Natural killer cell (primary cell): ENCODE results near the gene SLC39A13. TPM values are rescaled to one million over a fixed set of nuclear protein-coding genes. Genes with fewer than 3 reads are reported as not detected.
A peak's percentile ranks its signal among the peaks of the same experiment; 100 is the strongest.

ENCODE experiments used
- ATAC-seq, 3 donors: fragments of 150-1000 bp in 2 of 3; fragments of 200-7000 bp in 1 of 3; cut with Tn5 transposase; 1 replicate in 1 of 3; 2 replicates in 2 of 3; pipeline ENCODE4 v1.10.0; 2021; ENCODE audit warnings: mild to moderate bottlenecking in 2 of 3, moderate library complexity in 2 of 3
- DNase-seq, 2 donors: peaks; one replicate each; pipeline versions ENCODE4 v3.0.0 to v3.0.0-alpha.2; 2013 to 2021; ENCODE audit warnings: mixed read lengths in 1 of 2
- H3K27ac ChIP-seq: one replicate; pipeline ENCODE4 v1.5.1; 2013; ENCODE audit warnings: mild to moderate bottlenecking, low read length
- H3K27me3 ChIP-seq: one replicate; pipeline ENCODE4 v1.6.1; 2013; ENCODE audit warnings: low read length; ENCODE audit not compliant: control insufficient read depth, insufficient read depth
- H3K36me3 ChIP-seq: one replicate; pipeline ENCODE4 v1.6.1; 2013; ENCODE audit warnings: low read length; ENCODE audit not compliant: control insufficient read depth, insufficient read depth
- H3K4me1 ChIP-seq: one replicate; pipeline ENCODE4 v1.6.1; 2013; ENCODE audit warnings: low read length; ENCODE audit not compliant: control insufficient read depth, insufficient read depth
- H3K4me3 ChIP-seq: one replicate; pipeline ENCODE4 v1.5.1; 2013; ENCODE audit warnings: low read length
- H3K9me3 ChIP-seq: one replicate; pipeline ENCODE4 v1.6.1; 2013; ENCODE audit warnings: low read length; ENCODE audit not compliant: control insufficient read depth, insufficient read depth
- H3K27ac Mint-ChIP-seq, 2 donors: one replicate each; pipeline ENCODE4 v1.8.0; 2022; ENCODE audit warnings: mild to moderate bottlenecking in 2 of 2, mixed read lengths in 2 of 2, moderate library complexity in 1 of 2
- H3K27me3 Mint-ChIP-seq, 2 donors: one replicate each; pipeline ENCODE4 v1.8.0; 2022; ENCODE audit warnings: low read depth in 2 of 2, mixed read lengths in 2 of 2
- H3K36me3 Mint-ChIP-seq: one replicate; pipeline ENCODE4 v1.8.0; 2022; ENCODE audit warnings: mixed read lengths
- H3K4me1 Mint-ChIP-seq, 2 donors: one replicate each; pipeline ENCODE4 v1.8.0; 2022; ENCODE audit warnings: mixed read lengths in 2 of 2
- H3K4me3 Mint-ChIP-seq: one replicate; pipeline ENCODE4 v1.8.0; 2022; ENCODE audit warnings: mild to moderate bottlenecking, moderate library complexity, mixed read lengths
- H3K9me3 Mint-ChIP-seq, 2 donors: one replicate each; pipeline ENCODE4 v1.8.0; 2022; ENCODE audit warnings: mixed read lengths in 2 of 2
- WGBS: methylation state at CpG from one replicate; pipeline ENCODE4 v1.1.7; 2013; ENCODE audit warnings: missing lambda C conversion rate; ENCODE audit not compliant: insufficient coverage; 5-methylcytosine and 5-hydroxymethylcytosine counted together
- intact Hi-C: fragments of 100-400 bp; cut with micrococcal nuclease; formaldehyde crosslinking; loops from one replicate; pipeline ENCODE4 v1.14.2; 2022
- total RNA-seq, 4 donors: library from RNA; stranded (reverse); fragments of 120-200 nt in 1 of 4; gene quantifications; one replicate each; pipeline versions ENCODE4 v1.2.3 to v1.2.4, GENCODE V29; 2013 to 2022
- TF ChIP-seq, protein P1 (sequence below): fragments of 200-600 bp; IDR thresholded peaks from one replicate; pipeline ENCODE4 v1.8.0; 2022; ENCODE audit warnings: antibody characterized with exemption

Gene SLC39A13
- total RNA-seq, 3 donors from 2014 or later (not counting 1 experiment from before 2014, with no cell fraction given): 29.1 to 34.7 (median 32.6) TPM

DNA sequence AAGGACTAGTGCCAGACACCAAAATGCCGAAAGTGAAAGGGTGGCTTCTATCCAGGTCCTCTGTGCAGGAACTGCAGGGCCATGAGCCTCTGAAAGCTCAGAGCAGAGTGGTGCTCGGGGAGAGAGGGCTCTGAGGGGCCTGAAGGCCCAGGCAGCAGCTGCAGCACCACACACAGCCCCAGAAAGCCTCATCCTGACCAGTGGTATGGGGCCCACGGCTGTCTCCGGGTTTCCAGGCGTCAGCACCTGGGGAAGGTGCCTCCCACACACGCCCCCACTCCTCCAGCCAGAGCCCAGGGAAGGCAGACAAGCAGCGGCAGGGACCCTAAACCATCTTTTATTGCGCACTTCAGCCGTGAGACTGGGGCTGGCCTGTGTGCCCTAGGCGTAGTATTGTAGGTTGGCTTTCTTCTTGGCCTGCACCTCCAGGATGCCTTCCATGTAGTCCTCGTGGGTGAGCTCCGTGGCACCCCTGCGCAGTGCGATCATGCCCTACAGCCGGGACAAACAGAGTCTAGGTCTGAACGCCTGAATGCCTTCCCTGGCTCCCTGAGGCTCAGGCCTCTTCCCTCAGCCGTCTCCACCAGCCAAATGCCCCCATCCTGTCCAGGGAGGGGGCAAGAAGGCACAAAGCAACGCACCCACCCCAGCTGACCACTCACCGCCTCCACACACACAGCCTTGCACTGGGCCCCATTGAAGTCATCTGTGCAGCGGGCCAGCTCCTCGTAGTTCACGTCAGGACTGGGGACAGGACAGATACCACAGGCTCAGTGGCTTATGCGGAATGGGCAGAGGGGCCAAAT, 10.3 kb downstream of the SLC39A13 start:
- no peaks in the 10 kb centered on the region for H3K36me3 Mint-ChIP-seq
- DNase-seq (no peak), ATAC-seq (no peak)
- no peak overlapping the region for H3K4me3 Mint-ChIP-seq
- WGBS: 95% methylated on average over 23 of the region's 23 CpGs
- peaks cover 0 to 19% of the 10 kb centered on the region in 2 donors for H3K4me1 Mint-ChIP-seq
- H3K27ac ChIP-seq: no peak overlapping the region
- no peaks in the 10 kb centered on the region for H3K9me3 ChIP-seq
- peak overlapping the region; percentile 36 to 74 for H3K27ac Mint-ChIP-seq
- H3K27me3 Mint-ChIP-seq: no peaks in the 10 kb centered on the region
- no peaks in the 10 kb centered on the region for H3K9me3 Mint-ChIP-seq
- H3K27me3 ChIP-seq: no peaks in the 10 kb centered on the region
- no peak overlapping the region for H3K4me3 ChIP-seq
- H3K4me1 ChIP-seq: no peaks in the 10 kb centered on the region
- intact Hi-C loops: no loop called here
- TF ChIP-seq, protein P1, sequence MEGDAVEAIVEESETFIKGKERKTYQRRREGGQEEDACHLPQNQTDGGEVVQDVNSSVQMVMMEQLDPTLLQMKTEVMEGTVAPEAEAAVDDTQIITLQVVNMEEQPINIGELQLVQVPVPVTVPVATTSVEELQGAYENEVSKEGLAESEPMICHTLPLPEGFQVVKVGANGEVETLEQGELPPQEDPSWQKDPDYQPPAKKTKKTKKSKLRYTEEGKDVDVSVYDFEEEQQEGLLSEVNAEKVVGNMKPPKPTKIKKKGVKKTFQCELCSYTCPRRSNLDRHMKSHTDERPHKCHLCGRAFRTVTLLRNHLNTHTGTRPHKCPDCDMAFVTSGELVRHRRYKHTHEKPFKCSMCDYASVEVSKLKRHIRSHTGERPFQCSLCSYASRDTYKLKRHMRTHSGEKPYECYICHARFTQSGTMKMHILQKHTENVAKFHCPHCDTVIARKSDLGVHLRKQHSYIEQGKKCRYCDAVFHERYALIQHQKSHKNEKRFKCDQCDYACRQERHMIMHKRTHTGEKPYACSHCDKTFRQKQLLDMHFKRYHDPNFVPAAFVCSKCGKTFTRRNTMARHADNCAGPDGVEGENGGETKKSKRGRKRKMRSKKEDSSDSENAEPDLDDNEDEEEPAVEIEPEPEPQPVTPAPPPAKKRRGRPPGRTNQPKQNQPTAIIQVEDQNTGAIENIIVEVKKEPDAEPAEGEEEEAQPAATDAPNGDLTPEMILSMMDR: no peak
- peaks cover 57% of the 10 kb centered on the region for H3K36me3 ChIP-seq

DNA sequence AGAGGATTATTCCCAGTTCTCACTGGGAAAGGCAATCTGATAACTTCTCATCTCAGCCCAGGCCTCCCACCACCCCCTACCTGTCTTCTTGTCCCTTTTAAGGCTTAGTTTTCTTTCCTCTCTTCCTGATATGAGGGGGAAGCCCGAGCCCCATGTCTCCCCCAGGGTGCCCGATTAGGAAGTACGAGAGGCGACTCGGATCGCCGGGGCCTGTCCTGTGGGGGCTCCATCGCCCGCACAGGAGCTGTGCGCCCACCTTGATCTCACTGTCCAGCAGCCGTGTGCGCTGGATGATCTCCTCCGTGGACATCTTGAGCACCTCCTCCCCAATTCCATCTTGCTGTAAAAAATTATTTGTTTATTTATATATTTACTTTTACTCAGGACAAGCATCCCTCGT, 17.2 kb downstream of the SLC39A13 start:
- no peaks in the 10 kb centered on the region for H3K27me3 Mint-ChIP-seq
- H3K36me3 ChIP-seq: peaks cover 31% of the 10 kb centered on the region
- H3K27ac ChIP-seq: peak overlapping the region; percentile 81
- TF ChIP-seq, protein P1: no peak
- no peaks in the 10 kb centered on the region for H3K27me3 ChIP-seq
- H3K9me3 ChIP-seq: no peaks in the 10 kb centered on the region
- ATAC-seq: no peak
- peaks cover 27 to 28% of the 10 kb centered on the region in 2 donors for H3K4me1 Mint-ChIP-seq
- intact Hi-C loops: loop anchor here (1.0 kb wide), 1 partner anchor 17 kb away; the partner anchor contains the start of gene SLC39A13
- peak overlapping the region; percentile 90 for H3K4me3 ChIP-seq
- peak overlapping the region; percentile 94 to 99 for H3K27ac Mint-ChIP-seq
- H3K9me3 Mint-ChIP-seq: no peaks in the 10 kb centered on the region
- peak in 1 of 2 donors; percentile 34 for DNase-seq
- peaks cover 14% of the 10 kb centered on the region for H3K4me1 ChIP-seq
- H3K36me3 Mint-ChIP-seq: no peaks in the 10 kb centered on the region
- H3K4me3 Mint-ChIP-seq: peak overlapping the region; percentile 100
- WGBS: 1% methylated on average over 13 of the region's 14 CpGs

DNA sequence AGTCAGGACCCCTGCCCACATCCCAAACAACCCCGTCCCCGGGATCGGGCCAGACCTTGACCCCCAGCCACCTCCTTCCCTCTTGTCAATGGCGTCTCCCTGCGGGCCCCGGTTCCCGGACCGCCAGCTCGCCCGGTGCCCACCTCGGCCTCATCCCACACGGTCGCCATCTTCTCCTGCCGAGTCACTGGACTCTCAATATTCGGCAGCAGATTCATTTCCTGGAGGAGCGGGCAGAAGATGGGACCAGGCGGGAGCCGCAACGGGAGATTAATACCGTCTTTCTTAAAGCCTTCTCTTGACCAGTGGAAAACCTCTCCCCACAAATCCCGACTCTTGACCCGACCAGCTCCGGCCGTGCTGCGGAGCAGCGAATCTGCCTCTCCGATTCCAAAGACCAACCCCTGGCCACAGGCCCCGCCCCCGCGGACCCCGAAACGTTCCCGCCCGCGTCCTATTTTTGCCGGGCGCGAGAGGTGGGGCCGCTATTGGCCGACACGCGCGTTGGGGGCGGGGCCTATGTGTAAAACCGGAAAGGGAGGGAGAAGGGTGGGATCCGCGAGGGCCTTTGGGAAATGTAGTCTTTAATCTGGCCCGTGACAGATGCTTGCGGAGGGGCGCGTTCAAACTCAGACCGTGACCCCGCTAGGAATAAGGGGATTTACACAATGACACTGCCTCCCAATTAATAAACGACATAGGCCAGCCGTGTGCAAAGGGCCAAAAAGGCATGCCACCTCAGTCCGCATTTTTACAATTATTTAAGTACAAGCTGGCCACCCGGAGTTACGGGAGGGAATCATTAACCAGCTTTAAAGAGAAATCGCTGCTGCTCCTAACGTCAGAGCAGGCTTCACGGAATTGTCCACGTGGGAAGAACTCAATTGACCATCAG, 17.9 kb downstream of the SLC39A13 start, which contains the start of gene PSMC3:
PSMC3 (minus strand) TSS at position 378 of the 895 bp plus-strand sequence; CDS start at position 218, 160 bp downstream.
- H3K4me1 Mint-ChIP-seq: peaks cover 27 to 28% of the 10 kb centered on the region in 2 donors

More for the DNA sequence above, 17.9 kb downstream of the SLC39A13 start, which contains the start of gene PSMC3:
- Histone ChIP-seq H3K9me3 (no peaks in the 10 kb centered on the region), H3K36me3 (peaks cover 26% of the 10 kb centered on the region), H3K27me3 (no peaks in the 10 kb centered on the region), H3K4me3 (peak within 1 kb of the TSS; percentile 90), H3K27ac (peak within 1 kb of the TSS; percentile 81), H3K4me1 (peaks cover 14% of the 10 kb centered on the region)
- ATAC-seq (peak; percentile 96 to 99 (median 96)), DNase-seq (peak; percentile 97 to 98)
- H3K9me3 Mint-ChIP-seq: no peaks in the 10 kb centered on the region
- peak within 1 kb of the TSS; percentile 94 to 99 for H3K27ac Mint-ChIP-seq
- TF ChIP-seq, protein P1: no peak
- intact Hi-C loops: loop anchor here (1.0 kb wide), 1 partner anchor 18 kb away; the partner anchor contains the start of gene SLC39A13
- under 1% methylated on average over 62 of the region's 62 CpGs for WGBS
- H3K27me3 Mint-ChIP-seq: no peaks in the 10 kb centered on the region
- H3K36me3 Mint-ChIP-seq: no peaks in the 10 kb centered on the region
- peak within 1 kb of the TSS; percentile 100 for H3K4me3 Mint-ChIP-seq
